CD4-positive, alpha-beta T cell treated with Interleukin-6 at 100 ng/mL for 8 hours (primary cell): Measurements from ENCODE around the gene BUB3.

Experiments used
- DNase-seq: peaks from one replicate; pipeline ENCODE4 v3.0.0-alpha.2; 2020; ENCODE audit warnings: mixed read lengths, low spot score

The BUB3 gene

GRCh38 chr10:123204127-123204461 lies 49.9 kb downstream of the BUB3 start:
- no peak for DNase-seq

GRCh38 chr10:123205041-123205440 lies 50.8 kb downstream of the BUB3 start:
- no peak for DNase-seq

- no peak for DNase-seq
Observed at GRCh38 chr10:123212063-123212462, 57.9 kb downstream of the BUB3 start.

GRCh38 chr10:123212640-123213039 lies 58.4 kb downstream of the BUB3 start:
- no peak for DNase-seq

- no peak for DNase-seq
Observed at GRCh38 chr10:123213192-123213591, 59.0 kb downstream of the BUB3 start.
